Measurements from ENCODE around the gene ME2. TPM values are rescaled to one million over a fixed set of nuclear protein-coding genes. Genes with fewer than 3 reads are reported as not detected.
A peak's percentile ranks its signal among the peaks of the same experiment; 100 is the strongest.

The ME2 gene
- total RNA-seq, 2 experiments from 2014 or later = 15.6 to 16.1 TPM

DNA sequence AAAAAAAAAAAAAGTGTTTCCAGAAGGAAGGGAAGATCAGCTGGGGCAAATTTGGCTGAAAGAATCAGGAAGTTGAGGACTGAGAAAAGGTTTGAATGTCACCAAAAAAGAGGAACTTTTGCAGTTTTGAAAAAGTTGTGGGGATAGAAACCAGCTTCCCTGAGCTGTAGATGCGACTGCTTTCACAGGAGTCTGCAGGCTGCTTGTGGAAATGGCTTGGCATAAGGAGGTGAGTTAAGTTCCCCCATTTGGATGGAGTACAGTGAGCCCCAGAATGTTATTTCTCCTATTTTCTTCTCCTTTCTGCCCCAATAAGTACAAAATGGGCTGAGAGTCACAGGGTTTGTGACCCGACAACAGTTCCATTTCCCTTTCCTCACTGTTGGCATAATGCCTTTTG is 16.5 kb upstream of the ME2 start:
- no peaks in the 10 kb centered on the region for H3K36me3 Mint-ChIP-seq (ENCODE audit: low read depth)
- Histone ChIP-seq H3K36me3 (ENCODE audit: insufficient read depth, low read length) (no peaks in the 10 kb centered on the region), H3K4me3 (ENCODE audit: low read length) (no peak overlapping the region), H3K4me1 (ENCODE audit: insufficient read depth, low read length) (no peaks in the 10 kb centered on the region), H3K27ac (ENCODE audit: low read depth in 1 of 2, low read length in 2 of 2) (no peak overlapping the region), H3K9me3 (ENCODE audit: control insufficient read depth in 1 of 2, insufficient read depth in 1 of 2, low read length in 2 of 2) (no peaks in the 10 kb centered on the region), H3K27me3 (ENCODE audit: control insufficient read depth in 1 of 2, insufficient read depth in 2 of 2, low read length in 2 of 2) (no peaks in the 10 kb centered on the region)
- no peaks in the 10 kb centered on the region for H3K27me3 Mint-ChIP-seq
- H3K4me3 Mint-ChIP-seq = no peak overlapping the region
- CTCF ChIA-PET = no interaction called here
- H3K4me1 Mint-ChIP-seq (ENCODE audit: low read depth) = no peaks in the 10 kb centered on the region
- intact Hi-C loops (cut with DNase I, micrococcal nuclease) = no loop called here
- no peak overlapping the region for H3K27ac Mint-ChIP-seq
- POLR2A ChIA-PET = no interaction called here
- DNase-seq (peak in 3 of 14 experiments; percentile 7 to 21 (median 21)), ATAC-seq (ENCODE audit: poor library complexity) (no peak)
- no peaks in the 10 kb centered on the region for H3K9me3 Mint-ChIP-seq
- TF ChIP-seq, protein P1, sequence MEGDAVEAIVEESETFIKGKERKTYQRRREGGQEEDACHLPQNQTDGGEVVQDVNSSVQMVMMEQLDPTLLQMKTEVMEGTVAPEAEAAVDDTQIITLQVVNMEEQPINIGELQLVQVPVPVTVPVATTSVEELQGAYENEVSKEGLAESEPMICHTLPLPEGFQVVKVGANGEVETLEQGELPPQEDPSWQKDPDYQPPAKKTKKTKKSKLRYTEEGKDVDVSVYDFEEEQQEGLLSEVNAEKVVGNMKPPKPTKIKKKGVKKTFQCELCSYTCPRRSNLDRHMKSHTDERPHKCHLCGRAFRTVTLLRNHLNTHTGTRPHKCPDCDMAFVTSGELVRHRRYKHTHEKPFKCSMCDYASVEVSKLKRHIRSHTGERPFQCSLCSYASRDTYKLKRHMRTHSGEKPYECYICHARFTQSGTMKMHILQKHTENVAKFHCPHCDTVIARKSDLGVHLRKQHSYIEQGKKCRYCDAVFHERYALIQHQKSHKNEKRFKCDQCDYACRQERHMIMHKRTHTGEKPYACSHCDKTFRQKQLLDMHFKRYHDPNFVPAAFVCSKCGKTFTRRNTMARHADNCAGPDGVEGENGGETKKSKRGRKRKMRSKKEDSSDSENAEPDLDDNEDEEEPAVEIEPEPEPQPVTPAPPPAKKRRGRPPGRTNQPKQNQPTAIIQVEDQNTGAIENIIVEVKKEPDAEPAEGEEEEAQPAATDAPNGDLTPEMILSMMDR (IDR thresholded peaks at IDR 0.05) = no peak

DNA sequence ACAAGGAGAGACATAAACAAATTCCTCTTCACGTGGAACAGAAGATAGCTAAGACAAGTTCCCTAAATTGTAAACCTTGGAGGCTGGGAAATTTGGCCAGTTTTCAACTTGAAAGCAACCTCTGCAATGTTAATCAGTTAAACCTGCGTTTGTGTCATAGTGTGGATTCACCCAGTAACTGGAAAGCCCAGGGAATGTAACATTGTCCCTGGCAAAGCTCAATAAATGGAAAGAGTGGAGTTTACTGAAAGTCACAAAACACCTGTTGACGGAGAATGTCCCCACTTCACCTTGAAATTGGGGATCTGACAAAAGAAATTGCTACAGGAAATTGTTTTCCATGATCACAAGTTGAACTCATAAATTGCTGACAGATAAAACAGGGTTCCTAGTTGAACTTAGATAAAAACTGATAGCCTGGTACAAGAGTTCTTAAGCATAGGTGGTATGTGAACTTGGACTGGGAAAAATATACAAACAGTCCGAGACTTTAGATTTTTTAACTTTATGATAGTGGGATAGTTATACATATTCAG is 15.0 kb upstream of the ME2 start:
- no peaks in the 10 kb centered on the region for H3K27me3 Mint-ChIP-seq
- no peaks in the 10 kb centered on the region for H3K36me3 Mint-ChIP-seq (ENCODE audit: low read depth)
- intact Hi-C loops (cut with DNase I, micrococcal nuclease) = no loop called here
- H3K4me3 Mint-ChIP-seq = no peak overlapping the region
- no peak overlapping the region for H3K4me3 ChIP-seq (ENCODE audit: low read length)
- H3K27me3 ChIP-seq (ENCODE audit: control insufficient read depth in 1 of 2, insufficient read depth in 2 of 2, low read length in 2 of 2) = no peaks in the 10 kb centered on the region
- ChIA-PET CTCF (no interaction called here), POLR2A (no interaction called here)
- H3K9me3 Mint-ChIP-seq = no peaks in the 10 kb centered on the region
- no peaks in the 10 kb centered on the region for H3K9me3 ChIP-seq (ENCODE audit: control insufficient read depth in 1 of 2, insufficient read depth in 1 of 2, low read length in 2 of 2)
- DNase-seq (no peak), ATAC-seq (ENCODE audit: poor library complexity) (no peak)
- no peaks in the 10 kb centered on the region for H3K4me1 Mint-ChIP-seq (ENCODE audit: low read depth)
- TF ChIP-seq, protein P1 (IDR thresholded peaks at IDR 0.05) = no peak
- no peak overlapping the region for H3K27ac ChIP-seq (ENCODE audit: low read depth in 1 of 2, low read length in 2 of 2)
- H3K36me3 ChIP-seq (ENCODE audit: insufficient read depth, low read length) = no peaks in the 10 kb centered on the region
- H3K27ac Mint-ChIP-seq = no peak overlapping the region
- no peaks in the 10 kb centered on the region for H3K4me1 ChIP-seq (ENCODE audit: insufficient read depth, low read length)

DNA sequence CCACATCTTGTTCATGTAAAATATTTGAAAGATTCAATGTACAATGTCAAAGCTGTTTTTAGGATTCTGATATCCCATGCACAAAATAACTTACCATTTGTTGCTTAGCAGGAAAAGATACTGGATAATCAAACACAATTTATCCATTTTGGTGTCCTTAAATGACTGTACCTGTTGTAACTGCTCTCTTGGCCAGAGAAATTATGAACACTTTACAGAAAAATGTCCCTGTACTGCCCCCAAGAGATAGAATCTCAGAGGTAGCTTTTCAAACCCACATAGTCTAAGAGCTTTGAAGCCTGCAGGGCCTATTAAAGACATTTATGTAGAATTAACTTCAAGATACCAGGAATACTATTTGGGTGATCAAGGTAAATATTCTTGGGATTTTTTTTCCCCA is 12.2 kb upstream of the ME2 start:
- no peaks in the 10 kb centered on the region for H3K4me1 Mint-ChIP-seq (ENCODE audit: low read depth)
- intact Hi-C loops (cut with DNase I, micrococcal nuclease) = loop anchor here in 1 of 2 experiments (2.0 kb wide), 1 partner anchor 52 kb away; no protein-coding TSS in a partner anchor
- H3K27me3 ChIP-seq (ENCODE audit: control insufficient read depth in 1 of 2, insufficient read depth in 2 of 2, low read length in 2 of 2) = no peaks in the 10 kb centered on the region
- H3K4me3 ChIP-seq (ENCODE audit: low read length) = no peak overlapping the region
- ChIA-PET POLR2A (no interaction called here), CTCF (no interaction called here)
- no peaks in the 10 kb centered on the region for H3K9me3 Mint-ChIP-seq
- TF ChIP-seq, protein P1 (IDR thresholded peaks at IDR 0.05) = no peak
- H3K27ac Mint-ChIP-seq = no peak overlapping the region
- H3K4me1 ChIP-seq (ENCODE audit: insufficient read depth, low read length) = no peaks in the 10 kb centered on the region
- no peaks in the 10 kb centered on the region for H3K27me3 Mint-ChIP-seq
- no peaks in the 10 kb centered on the region for H3K9me3 ChIP-seq (ENCODE audit: control insufficient read depth in 1 of 2, insufficient read depth in 1 of 2, low read length in 2 of 2)
- DNase-seq = no peak
- H3K27ac ChIP-seq (ENCODE audit: low read depth in 1 of 2, low read length in 2 of 2) = no peak overlapping the region
- no peaks in the 10 kb centered on the region for H3K36me3 ChIP-seq (ENCODE audit: insufficient read depth, low read length)
- ATAC-seq (ENCODE audit: poor library complexity) = no peak
- H3K36me3 Mint-ChIP-seq (ENCODE audit: low read depth) = no peaks in the 10 kb centered on the region
- no peak overlapping the region for H3K4me3 Mint-ChIP-seq

All from CD4-positive, alpha-beta T cell (primary cell).